ENCODE data around the gene SHQ1. TPM values are rescaled to one million over a fixed set of nuclear protein-coding genes. Genes with fewer than 3 reads are reported as not detected.
"Not testable (repeated sequence)": the region's sequence is repeated elsewhere in the genome, so short reads cannot be mapped to it uniquely, and the experiment has no call there.

SHQ1 gene
- total and polyA plus RNA-seq, 9 donors = 11.1 to 20.7 (median 12.9) TPM

DNA sequence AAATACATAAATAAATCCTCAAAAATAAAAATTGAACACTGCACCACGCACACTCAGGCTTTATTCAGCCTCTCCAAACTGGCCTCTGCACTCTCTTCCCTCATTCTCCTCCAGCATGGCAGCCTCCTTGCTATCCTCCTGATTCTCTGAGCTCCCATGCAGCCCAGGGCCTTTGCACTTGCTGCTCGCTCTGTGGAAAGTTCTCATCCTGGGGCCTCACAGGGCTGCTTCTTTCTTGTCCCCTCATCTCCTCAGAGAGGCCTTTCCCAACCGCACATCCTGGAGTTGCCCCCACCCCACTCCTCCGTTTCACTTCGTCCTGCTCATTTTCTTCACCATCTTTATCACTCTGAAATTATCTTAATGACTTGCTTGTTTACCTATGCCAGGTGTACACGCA lies 123.0 kb downstream of the SHQ1 start:
- WGBS (ENCODE audit: insufficient coverage) = 95% methylated on average over 5 of the region's 6 CpGs
- DNase-seq = no peak

GRCh38 chr3:72724070-72724469 lies 124.2 kb downstream of the SHQ1 start:
- WGBS (ENCODE audit: insufficient coverage) = 90% methylated on average over 2 of the region's 10 CpGs
- no peak overlapping the region for H3K4me3 ChIP-seq (ENCODE audit: low read length)
- no peaks in the 10 kb centered on the region for H3K36me3 ChIP-seq (ENCODE audit: control insufficient read depth, insufficient read depth, low read length)
- H3K4me1 ChIP-seq (ENCODE audit: control insufficient read depth, insufficient read depth, low read length) = peaks cover 7% of the 10 kb centered on the region
- H3K27ac ChIP-seq (ENCODE audit: low read length) = no peak overlapping the region
- peaks cover 9% of the 10 kb centered on the region for H3K27me3 ChIP-seq (ENCODE audit: control insufficient read depth, insufficient read depth, low read length)
- no peaks in the 10 kb centered on the region for H3K9me3 ChIP-seq (replicated peaks; ENCODE audit: control insufficient read depth, low read depth, low read length)
- DNase-seq = no peak

More for the DNA sequence above, 123.0 kb downstream of the SHQ1 start:
- Histone ChIP-seq H3K4me3 (ENCODE audit: low read length) (no peak overlapping the region), H3K36me3 (ENCODE audit: control insufficient read depth, insufficient read depth, low read length) (no peaks in the 10 kb centered on the region), H3K27me3 (ENCODE audit: control insufficient read depth, insufficient read depth, low read length) (peaks cover 6% of the 10 kb centered on the region), H3K9me3 (replicated peaks; ENCODE audit: control insufficient read depth, low read depth, low read length) (no peaks in the 10 kb centered on the region), H3K4me1 (ENCODE audit: control insufficient read depth, insufficient read depth, low read length) (peaks cover 7% of the 10 kb centered on the region), H3K27ac (ENCODE audit: low read length) (no peak overlapping the region)

DNA sequence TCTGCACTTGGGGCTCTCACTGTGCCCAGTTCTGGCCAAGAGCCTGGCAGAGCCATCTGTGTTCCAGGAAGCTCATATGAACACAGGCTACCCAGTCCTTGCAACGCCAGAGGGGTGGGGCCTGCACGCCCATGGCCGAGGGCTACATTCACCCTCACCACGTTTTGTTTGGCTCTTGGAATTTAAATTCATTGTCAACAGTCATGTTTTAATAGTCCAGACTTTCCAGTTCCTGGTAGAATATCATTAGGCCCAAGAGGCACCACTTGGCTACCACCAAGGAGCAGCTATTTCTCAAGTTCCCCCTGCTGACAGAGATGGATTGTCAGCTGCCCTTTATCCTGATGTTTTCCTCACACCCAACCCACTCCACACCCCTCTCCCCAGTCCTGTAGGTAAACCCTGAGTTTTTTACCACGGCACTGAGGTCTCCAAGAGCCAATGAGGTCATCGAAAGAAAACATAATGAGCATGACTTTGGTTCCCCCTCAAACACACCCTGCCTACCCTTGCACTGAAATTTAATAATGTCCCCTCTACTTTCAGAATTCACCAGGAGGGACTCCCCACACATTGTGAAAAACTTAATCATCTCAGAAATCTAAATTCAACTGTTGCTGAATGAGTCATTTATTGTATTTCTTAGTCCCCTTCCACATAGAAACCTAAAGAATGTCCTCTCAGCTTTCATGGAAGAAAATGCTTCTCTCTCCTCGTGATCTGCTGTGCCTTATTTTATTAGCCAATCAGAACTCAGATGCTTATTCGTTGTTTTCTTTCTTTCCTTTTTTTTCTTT lies 125.1 kb downstream of the SHQ1 start:
- WGBS (ENCODE audit: insufficient coverage) = 64% methylated on average over 3 of the region's 8 CpGs
- Histone ChIP-seq H3K36me3 (ENCODE audit: control insufficient read depth, insufficient read depth, low read length) (no peaks in the 10 kb centered on the region), H3K4me1 (ENCODE audit: control insufficient read depth, insufficient read depth, low read length) (peaks cover 7% of the 10 kb centered on the region), H3K27me3 (ENCODE audit: control insufficient read depth, insufficient read depth, low read length) (peaks cover 8% of the 10 kb centered on the region), H3K4me3 (ENCODE audit: low read length) (no peak overlapping the region), H3K27ac (ENCODE audit: low read length) (no peak overlapping the region), H3K9me3 (replicated peaks; ENCODE audit: control insufficient read depth, low read depth, low read length) (no peaks in the 10 kb centered on the region)
- no peak for DNase-seq

- Histone ChIP-seq H3K27me3 (ENCODE audit: control insufficient read depth, insufficient read depth, low read length) (peaks cover 7% of the 10 kb centered on the region), H3K4me1 (ENCODE audit: control insufficient read depth, insufficient read depth, low read length) (peaks cover under 1% of the 10 kb centered on the region), H3K36me3 (ENCODE audit: control insufficient read depth, insufficient read depth, low read length) (no peaks in the 10 kb centered on the region), H3K9me3 (replicated peaks; ENCODE audit: control insufficient read depth, low read depth, low read length) (no peaks in the 10 kb centered on the region), H3K27ac (ENCODE audit: low read length) (no peak overlapping the region), H3K4me3 (ENCODE audit: low read length) (no peak overlapping the region)
- DNase-seq = no peak
- WGBS (ENCODE audit: insufficient coverage) = 39% methylated on average over 6 of the region's 7 CpGs
These were observed 126.4 kb downstream of the SHQ1 start for GRCh38 chr3:72721683-72722381.

DNA sequence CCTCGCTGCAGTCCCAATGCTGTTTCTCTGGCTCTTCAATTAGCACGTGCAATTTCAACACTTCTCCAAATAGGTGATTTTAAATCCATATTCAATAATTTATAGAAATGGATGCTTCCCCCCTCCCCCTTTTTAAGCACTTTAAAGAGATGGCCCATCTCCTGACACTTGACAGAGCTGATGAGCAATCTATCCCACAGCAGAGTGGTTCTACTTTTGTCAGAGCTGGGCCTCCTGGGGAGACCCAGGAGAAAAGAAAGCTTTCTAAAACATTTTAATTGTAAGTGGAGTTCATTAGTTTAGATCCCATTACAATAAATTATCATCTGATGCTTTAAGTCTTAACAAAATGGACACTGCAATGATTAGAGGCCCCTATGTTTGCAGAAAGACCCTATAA lies 127.7 kb downstream of the SHQ1 start:
- no CpG with 5 or more reads among the region's 2 CpGs for WGBS (ENCODE audit: insufficient coverage)
- no peaks in the 10 kb centered on the region for H3K9me3 ChIP-seq (replicated peaks; ENCODE audit: control insufficient read depth, low read depth, low read length)
- H3K27me3 ChIP-seq (ENCODE audit: control insufficient read depth, insufficient read depth, low read length) = peaks cover 7% of the 10 kb centered on the region
- H3K27ac ChIP-seq (ENCODE audit: low read length) = no peak overlapping the region
- H3K4me1 ChIP-seq (ENCODE audit: control insufficient read depth, insufficient read depth, low read length) = no peaks in the 10 kb centered on the region
- H3K4me3 ChIP-seq (ENCODE audit: low read length) = no peak overlapping the region
- no peaks in the 10 kb centered on the region for H3K36me3 ChIP-seq (ENCODE audit: control insufficient read depth, insufficient read depth, low read length)
- DNase-seq = no peak

DNA sequence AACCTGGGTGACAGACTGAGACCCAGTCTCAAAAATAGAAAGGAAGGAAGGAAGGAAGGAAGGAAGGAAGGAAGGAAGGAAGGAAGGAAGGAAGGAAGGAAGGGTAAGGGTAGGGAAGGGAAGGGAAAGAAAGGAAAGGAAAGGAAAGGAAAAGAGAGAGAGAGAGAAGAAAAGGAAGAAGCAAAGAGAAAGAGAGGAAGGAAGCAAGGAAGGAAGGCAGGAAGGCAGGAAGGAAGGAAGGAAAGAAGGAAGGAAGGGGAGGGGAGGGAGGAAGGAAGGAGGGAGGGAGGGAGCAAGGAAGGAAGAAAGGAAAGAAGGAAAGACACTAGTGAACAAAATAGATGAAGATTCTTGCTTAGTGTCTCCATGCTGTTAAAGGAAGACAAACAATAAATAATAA lies 129.1 kb downstream of the SHQ1 start:
- no peaks in the 10 kb centered on the region for H3K4me1 ChIP-seq (ENCODE audit: control insufficient read depth, insufficient read depth, low read length)
- H3K36me3 ChIP-seq (ENCODE audit: control insufficient read depth, insufficient read depth, low read length) = no peaks in the 10 kb centered on the region
- no peak for DNase-seq
- no peak overlapping the region for H3K27ac ChIP-seq (ENCODE audit: low read length)
- no peaks in the 10 kb centered on the region for H3K9me3 ChIP-seq (replicated peaks; ENCODE audit: control insufficient read depth, low read depth, low read length)
- no peak overlapping the region for H3K4me3 ChIP-seq (ENCODE audit: low read length)
- H3K27me3 ChIP-seq (ENCODE audit: control insufficient read depth, insufficient read depth, low read length) = peaks cover 7% of the 10 kb centered on the region

- not testable (repeated sequence) for H3K4me3 ChIP-seq (ENCODE audit: low read length); DNase-seq; H3K27ac ChIP-seq (ENCODE audit: low read length); H3K27me3 ChIP-seq (ENCODE audit: control insufficient read depth, insufficient read depth, low read length); H3K36me3 ChIP-seq (ENCODE audit: control insufficient read depth, insufficient read depth, low read length); H3K9me3 ChIP-seq (replicated peaks; ENCODE audit: control insufficient read depth, low read depth, low read length); H3K4me1 ChIP-seq (ENCODE audit: control insufficient read depth, insufficient read depth, low read length)
- no CpG with 5 or more reads among the region's 3 CpGs for WGBS (ENCODE audit: insufficient coverage)
These were observed 134.1 kb downstream of the SHQ1 start for GRCh38 chr3:72714135-72714534.

GRCh38 chr3:72710471-72710870 lies 137.8 kb downstream of the SHQ1 start:
- WGBS (ENCODE audit: insufficient coverage) = no CpG with 5 or more reads among the region's 4 CpGs
- H3K27me3 ChIP-seq (ENCODE audit: control insufficient read depth, insufficient read depth, low read length); H3K4me3 ChIP-seq (ENCODE audit: low read length); DNase-seq; H3K4me1 ChIP-seq (ENCODE audit: control insufficient read depth, insufficient read depth, low read length); H3K9me3 ChIP-seq (replicated peaks; ENCODE audit: control insufficient read depth, low read depth, low read length); H3K36me3 ChIP-seq (ENCODE audit: control insufficient read depth, insufficient read depth, low read length); H3K27ac ChIP-seq (ENCODE audit: low read length): not testable (repeated sequence)

- Histone ChIP-seq H3K27me3 (ENCODE audit: control insufficient read depth, insufficient read depth, low read length) (peaks cover 2% of the 10 kb centered on the region), H3K36me3 (ENCODE audit: control insufficient read depth, insufficient read depth, low read length) (no peaks in the 10 kb centered on the region), H3K9me3 (replicated peaks; ENCODE audit: control insufficient read depth, low read depth, low read length) (no peaks in the 10 kb centered on the region), H3K4me1 (ENCODE audit: control insufficient read depth, insufficient read depth, low read length) (no peaks in the 10 kb centered on the region), H3K4me3 (ENCODE audit: low read length) (no peak overlapping the region), H3K27ac (ENCODE audit: low read length) (no peak overlapping the region)
- DNase-seq = no peak
- 60% methylated on average over 1 of the region's 2 CpGs for WGBS (ENCODE audit: insufficient coverage)
These were observed 139.8 kb downstream of the SHQ1 start for GRCh38 chr3:72708441-72708840.

GRCh38 chr3:72702997-72703396 lies 145.2 kb downstream of the SHQ1 start:
- H3K27ac ChIP-seq (ENCODE audit: low read length) = no peak overlapping the region
- no peaks in the 10 kb centered on the region for H3K36me3 ChIP-seq (ENCODE audit: control insufficient read depth, insufficient read depth, low read length)
- no peaks in the 10 kb centered on the region for H3K9me3 ChIP-seq (replicated peaks; ENCODE audit: control insufficient read depth, low read depth, low read length)
- no peak overlapping the region for H3K4me3 ChIP-seq (ENCODE audit: low read length)
- H3K27me3 ChIP-seq (ENCODE audit: control insufficient read depth, insufficient read depth, low read length) = peaks cover 2% of the 10 kb centered on the region
- WGBS (ENCODE audit: insufficient coverage) = 77% methylated on average over 3 of the region's 4 CpGs
- DNase-seq = no peak
- H3K4me1 ChIP-seq (ENCODE audit: control insufficient read depth, insufficient read depth, low read length) = no peaks in the 10 kb centered on the region

Measured in muscle of leg (tissue), 11 donors.